NCI-H510A treated with DMSO at 0.1 percent for 48 hours (cell line): ENCODE measurements around the gene PAXIP1.

Experiments
- DNase-seq: peaks from one replicate; lab custom pipeline; 2025; lab: John Stamatoyannopoulos, UW

The PAXIP1 gene

GRCh38 chr7:154912871-154913637 lies 89.9 kb downstream of the PAXIP1 start:
- no peak for DNase-seq

GRCh38 chr7:154911862-154912455 lies 91.0 kb downstream of the PAXIP1 start:
- DNase-seq, result no peak

GRCh38 chr7:154911411-154911810 lies 91.5 kb downstream of the PAXIP1 start:
- DNase-seq, result no peak

- DNase-seq, result no peak
These were observed 91.9 kb downstream of the PAXIP1 start for GRCh38 chr7:154910977-154911376.

- no peak for DNase-seq
These were observed 92.8 kb downstream of the PAXIP1 start for GRCh38 chr7:154910125-154910524.

- no peak for DNase-seq
These were observed 93.5 kb downstream of the PAXIP1 start for GRCh38 chr7:154909241-154910105.

GRCh38 chr7:154907651-154908620 lies 95.0 kb downstream of the PAXIP1 start:
- no peak for DNase-seq

GRCh38 chr7:154906736-154907355 lies 96.1 kb downstream of the PAXIP1 start:
- no peak for DNase-seq

- no peak for DNase-seq
These were observed 96.7 kb downstream of the PAXIP1 start for GRCh38 chr7:154906201-154906600.

- DNase-seq, result no peak
These were observed 97.3 kb downstream of the PAXIP1 start for GRCh38 chr7:154905615-154906014.

GRCh38 chr7:154905146-154905545 lies 97.8 kb downstream of the PAXIP1 start:
- no peak for DNase-seq

GRCh38 chr7:154903083-154903731 lies 99.7 kb downstream of the PAXIP1 start:
- no peak for DNase-seq

GRCh38 chr7:154902600-154903082 lies 100.3 kb downstream of the PAXIP1 start:
- no peak for DNase-seq

- no peak for DNase-seq
These were observed 103.1 kb downstream of the PAXIP1 start for GRCh38 chr7:154899862-154900261.

GRCh38 chr7:154898973-154899855 lies 103.7 kb downstream of the PAXIP1 start:
- DNase-seq, result no peak

GRCh38 chr7:154896076-154896475 lies 106.8 kb downstream of the PAXIP1 start:
- DNase-seq, result no peak
